ENCODE data around the gene DNAH11.

- no peak for TF ChIP-seq CTCF (conservative IDR thresholded peaks at IDR 0.05; ENCODE audit: low read depth, low read length)
- no peak for TF ChIP-seq POLR2A (IDR thresholded peaks at IDR 0.05; ENCODE audit: low read depth, low read length)
- TF ChIP-seq CEBPB (IDR thresholded peaks at IDR 0.05; ENCODE audit: low read depth, low read length), result no peak
- TF ChIP-seq SMC3 (IDR thresholded peaks at IDR 0.05; ENCODE audit: low read depth, low read length), result no peak
- TF ChIP-seq CHD1 (IDR thresholded peaks at IDR 0.05; ENCODE audit: low read depth, low read length), result no peak
- TF ChIP-seq MXI1 (IDR thresholded peaks at IDR 0.05; ENCODE audit: borderline replicate concordance, low read depth, low read length), result no peak
- no peak for TF ChIP-seq RAD21 (IDR thresholded peaks at IDR 0.05; ENCODE audit: low read length)
- TF ChIP-seq USF2 (IDR thresholded peaks at IDR 0.05; ENCODE audit: low read depth, low read length), result no peak
- TF ChIP-seq ELK1 (IDR thresholded peaks at IDR 0.05; ENCODE audit: borderline replicate concordance, low read depth, low read length), result no peak
- TF ChIP-seq FOS (IDR thresholded peaks at IDR 0.05; ENCODE audit: low read depth, low read length), result no peak
Observed at GRCh38 chr7:21942955-21943354, 400.1 kb downstream of the DNAH11 start.

All from IMR-90 (cell line).